Smooth muscle cell (in vitro differentiated cells): Measurements from ENCODE around the gene CYP2W1. TPM values are rescaled to one million over a fixed set of nuclear protein-coding genes. Genes with fewer than 3 reads are reported as not detected.

Experiments used
- DNase-seq: peaks from one replicate; lab custom pipeline; 2025; ENCODE audit not compliant: unreplicated experiment; lab: John Stamatoyannopoulos, UW
- H2AFZ ChIP-seq: fragments of 200-600 bp; sonication (generic); 2 replicates; pipeline ENCODE4 v1.6.0; 2016; ENCODE audit warnings: antibody characterized with exemption, low read depth, mild to moderate bottlenecking
- H3F3A ChIP-seq: fragments of 200-600 bp; sonication (generic); 2 replicates; pipeline ENCODE4 v1.6.0; 2017; ENCODE audit warnings: antibody characterized with exemption, low read depth
- H3K27ac ChIP-seq: fragments of 200-600 bp; sonication (generic); 2 replicates; pipeline ENCODE4 v1.5.1; 2016; ENCODE audit warnings: low read depth, mild to moderate bottlenecking
- H3K27me3 ChIP-seq: fragments of 200-600 bp; sonication (generic); 2 replicates; pipeline ENCODE4 v1.6.1; 2016; ENCODE audit warnings: low read depth, mild to moderate bottlenecking
- H3K36me3 ChIP-seq: fragments of 200-600 bp; sonication (generic); 2 replicates; pipeline ENCODE4 v1.5.1; 2016; ENCODE audit warnings: low read depth
- H3K4me1 ChIP-seq: fragments of 200-600 bp; sonication (generic); 2 replicates; pipeline ENCODE4 v1.5.1; 2016; ENCODE audit warnings: low read depth
- H3K4me2 ChIP-seq: fragments of 200-600 bp; sonication (generic); 2 replicates; pipeline ENCODE4 v1.6.0; 2016; ENCODE audit warnings: mild to moderate bottlenecking
- H3K4me3 ChIP-seq: fragments of 200-600 bp; sonication (generic); 2 replicates; pipeline ENCODE4 v1.5.1; 2016; ENCODE audit warnings: mild to moderate bottlenecking
- H3K79me2 ChIP-seq: fragments of 200-600 bp; sonication (generic); 2 replicates; pipeline ENCODE4 v1.6.0; 2016; ENCODE audit warnings: low read depth, mild to moderate bottlenecking
- H3K9ac ChIP-seq: fragments of 200-600 bp; sonication (generic); 2 replicates; pipeline ENCODE4 v1.6.0; 2016; ENCODE audit warnings: low read depth
- H3K9me3 ChIP-seq: fragments of 200-600 bp; sonication (generic); replicated peaks from 2 replicates; pipeline ENCODE4 v1.5.1; 2016; ENCODE audit warnings: low read depth
- H4K20me1 ChIP-seq: fragments of 200-600 bp; sonication (generic); 2 replicates; pipeline ENCODE4 v1.6.0; 2016; ENCODE audit warnings: low read depth
- WGBS: methylation state at CpG from one replicate; pipeline ENCODE4 v1.1.7; 2016; ENCODE audit warnings: low lambda C conversion rate; 5-methylcytosine and 5-hydroxymethylcytosine counted together
- polyA plus RNA-seq: library from polyadenylated mRNA; unstranded; fragments of >200 nt; fragmentation: Nextera tagmentation; extraction: Ambion mirVana; gene quantifications from 2 replicates; pipeline ENCODE4 v1.2.1, GENCODE V29; 2016
- total RNA-seq: library from RNA; depleted of rRNA; stranded (reverse); fragments of >200 nt; gene quantifications from 2 replicates; pipeline ENCODE4 v1.2.3, GENCODE V29; 2014
- TF ChIP-seq, protein P1 (sequence below): fragments of 200-600 bp; sonication (generic); IDR thresholded peaks from 2 replicates; pipeline ENCODE4 v1.5.1; 2017; ENCODE audit warnings: borderline replicate concordance, mild to moderate bottlenecking, antibody characterized with exemption; ENCODE audit not compliant: insufficient read depth, poor library complexity, severe bottlenecking

Gene CYP2W1
- total and polyA plus RNA-seq, 2 experiments from 2014 or later: not detected

DNA sequence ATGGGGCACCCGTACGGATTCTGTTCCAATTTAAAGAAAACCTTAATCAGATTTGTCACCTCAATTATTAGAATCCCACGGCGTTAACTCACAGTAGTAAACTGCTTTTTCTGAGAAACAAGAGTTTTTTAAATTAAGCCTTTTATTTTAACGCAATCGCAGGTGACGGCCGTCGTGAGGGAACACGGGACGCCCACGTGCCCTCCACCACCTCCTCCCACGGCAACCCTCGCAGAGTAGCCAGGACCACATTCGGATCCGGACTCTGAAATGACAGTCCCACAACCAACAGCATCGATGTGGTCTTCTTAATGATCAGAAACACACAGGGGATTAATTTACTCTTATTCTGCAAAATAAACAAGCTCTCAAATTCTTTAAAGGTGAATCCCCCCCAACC lies 39.4 kb downstream of the CYP2W1 start:
- Histone ChIP-seq H2AFZ (no peak overlapping the region), H3K9me3 (no peaks in the 10 kb centered on the region), H3K27ac (no peak overlapping the region), H3K4me3 (no peak overlapping the region), H3K9ac (no peak overlapping the region), H4K20me1 (peaks cover 90% of the 10 kb centered on the region), H3K4me2 (no peak overlapping the region), H3K36me3 (no peaks in the 10 kb centered on the region), H3F3A (no peaks in the 10 kb centered on the region), H3K27me3 (no peaks in the 10 kb centered on the region), H3K79me2 (peaks cover 18% of the 10 kb centered on the region), H3K4me1 (peaks cover 8% of the 10 kb centered on the region)
- TF ChIP-seq, protein P1, sequence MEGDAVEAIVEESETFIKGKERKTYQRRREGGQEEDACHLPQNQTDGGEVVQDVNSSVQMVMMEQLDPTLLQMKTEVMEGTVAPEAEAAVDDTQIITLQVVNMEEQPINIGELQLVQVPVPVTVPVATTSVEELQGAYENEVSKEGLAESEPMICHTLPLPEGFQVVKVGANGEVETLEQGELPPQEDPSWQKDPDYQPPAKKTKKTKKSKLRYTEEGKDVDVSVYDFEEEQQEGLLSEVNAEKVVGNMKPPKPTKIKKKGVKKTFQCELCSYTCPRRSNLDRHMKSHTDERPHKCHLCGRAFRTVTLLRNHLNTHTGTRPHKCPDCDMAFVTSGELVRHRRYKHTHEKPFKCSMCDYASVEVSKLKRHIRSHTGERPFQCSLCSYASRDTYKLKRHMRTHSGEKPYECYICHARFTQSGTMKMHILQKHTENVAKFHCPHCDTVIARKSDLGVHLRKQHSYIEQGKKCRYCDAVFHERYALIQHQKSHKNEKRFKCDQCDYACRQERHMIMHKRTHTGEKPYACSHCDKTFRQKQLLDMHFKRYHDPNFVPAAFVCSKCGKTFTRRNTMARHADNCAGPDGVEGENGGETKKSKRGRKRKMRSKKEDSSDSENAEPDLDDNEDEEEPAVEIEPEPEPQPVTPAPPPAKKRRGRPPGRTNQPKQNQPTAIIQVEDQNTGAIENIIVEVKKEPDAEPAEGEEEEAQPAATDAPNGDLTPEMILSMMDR: no peak
- DNase-seq: no peak
- WGBS: 98% methylated on average over 17 of the region's 17 CpGs

DNA sequence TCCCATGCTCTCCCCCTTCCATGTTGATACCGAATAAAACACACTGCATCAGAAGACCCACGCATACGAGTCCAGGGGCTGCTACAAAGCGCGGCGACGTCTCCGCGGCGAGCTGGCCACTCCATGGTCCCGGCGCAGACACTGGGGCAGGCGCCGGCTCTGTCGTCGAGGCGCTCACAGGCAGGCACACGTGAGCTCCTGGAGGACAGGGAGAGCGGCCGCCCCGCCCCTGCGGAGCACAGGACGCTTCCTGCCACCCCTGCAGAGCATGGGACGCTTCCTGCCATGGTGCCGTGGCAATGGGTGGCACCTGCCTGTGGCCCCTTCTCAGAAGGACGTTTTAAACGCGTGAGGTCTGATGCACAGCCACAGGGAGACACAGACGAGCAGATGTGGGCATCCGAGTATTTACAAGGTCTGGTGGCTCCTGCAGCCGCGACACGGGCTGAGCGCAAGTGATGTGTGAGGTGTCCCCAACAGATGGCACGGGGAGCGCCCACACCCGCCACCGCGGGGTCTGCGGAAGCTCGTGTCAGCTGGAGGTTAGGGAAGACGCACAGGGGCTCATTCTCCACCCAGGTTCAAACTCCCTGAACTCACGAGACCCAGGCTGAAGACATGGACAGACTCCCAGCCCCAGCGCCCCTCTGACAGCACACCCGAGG lies 40.0 kb downstream of the CYP2W1 start:
- peaks cover 89% of the 10 kb centered on the region for H4K20me1 ChIP-seq
- H3K79me2 ChIP-seq: peaks cover 24% of the 10 kb centered on the region
- DNase-seq: no peak

DNA sequence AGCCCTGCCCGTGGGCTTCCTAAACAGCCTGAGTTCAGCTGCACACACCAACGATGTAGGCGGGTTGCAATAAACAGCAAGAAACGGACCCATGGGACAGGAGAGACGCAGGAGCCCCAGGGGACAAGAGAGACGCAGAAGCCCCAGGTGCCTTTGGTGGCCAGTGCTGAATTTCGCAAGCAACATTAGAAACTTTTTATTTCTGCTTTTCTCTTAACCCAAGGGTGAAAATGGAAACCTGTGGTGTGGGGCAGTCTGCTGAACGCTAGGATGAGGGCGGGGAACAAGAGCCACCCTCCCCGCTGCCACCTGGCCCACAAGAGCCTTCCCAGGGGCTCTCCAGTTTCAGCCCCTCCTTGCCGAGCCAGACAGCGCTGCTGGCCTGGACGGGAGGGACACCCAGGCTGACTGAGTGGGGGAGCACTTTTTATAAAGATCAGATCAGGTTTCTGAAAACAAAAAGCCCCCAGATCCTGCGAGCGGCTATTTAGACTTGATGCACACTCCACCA lies 41.4 kb downstream of the CYP2W1 start:
- no peaks in the 10 kb centered on the region for H3K9me3 ChIP-seq
- H3K79me2 ChIP-seq: peaks cover 24% of the 10 kb centered on the region
- 89% methylated on average over 15 of the region's 15 CpGs for WGBS
- no peaks in the 10 kb centered on the region for H3K36me3 ChIP-seq
- H3F3A ChIP-seq: peaks cover 4% of the 10 kb centered on the region
- H3K4me2 ChIP-seq: no peak overlapping the region
- no peak overlapping the region for H3K27ac ChIP-seq
- peaks cover 19% of the 10 kb centered on the region for H3K4me1 ChIP-seq
- no peak overlapping the region for H3K9ac ChIP-seq
- TF ChIP-seq, protein P1: no peak
- no peak overlapping the region for H2AFZ ChIP-seq
- no peak overlapping the region for H3K4me3 ChIP-seq
- DNase-seq: no peak
- H3K27me3 ChIP-seq: no peaks in the 10 kb centered on the region
- H4K20me1 ChIP-seq: peaks cover 81% of the 10 kb centered on the region

More for the DNA sequence above, 40.0 kb downstream of the CYP2W1 start:
- Histone ChIP-seq H2AFZ (no peak overlapping the region), H3K4me1 (peaks cover 11% of the 10 kb centered on the region), H3K36me3 (no peaks in the 10 kb centered on the region), H3K27me3 (no peaks in the 10 kb centered on the region), H3K9ac (no peak overlapping the region), H3F3A (no peaks in the 10 kb centered on the region), H3K27ac (no peak overlapping the region), H3K4me3 (no peak overlapping the region), H3K4me2 (no peak overlapping the region), H3K9me3 (no peaks in the 10 kb centered on the region)
- WGBS: 95% methylated on average over 45 of the region's 45 CpGs
- TF ChIP-seq, protein P1: no peak
